Effector CD8-positive, alpha-beta T cell (primary cell): ENCODE results near the gene DHX8.

Experiments
- DNase-seq: peaks from one replicate; lab custom pipeline; 2025; lab: John Stamatoyannopoulos, UW

DHX8 gene

DNA sequence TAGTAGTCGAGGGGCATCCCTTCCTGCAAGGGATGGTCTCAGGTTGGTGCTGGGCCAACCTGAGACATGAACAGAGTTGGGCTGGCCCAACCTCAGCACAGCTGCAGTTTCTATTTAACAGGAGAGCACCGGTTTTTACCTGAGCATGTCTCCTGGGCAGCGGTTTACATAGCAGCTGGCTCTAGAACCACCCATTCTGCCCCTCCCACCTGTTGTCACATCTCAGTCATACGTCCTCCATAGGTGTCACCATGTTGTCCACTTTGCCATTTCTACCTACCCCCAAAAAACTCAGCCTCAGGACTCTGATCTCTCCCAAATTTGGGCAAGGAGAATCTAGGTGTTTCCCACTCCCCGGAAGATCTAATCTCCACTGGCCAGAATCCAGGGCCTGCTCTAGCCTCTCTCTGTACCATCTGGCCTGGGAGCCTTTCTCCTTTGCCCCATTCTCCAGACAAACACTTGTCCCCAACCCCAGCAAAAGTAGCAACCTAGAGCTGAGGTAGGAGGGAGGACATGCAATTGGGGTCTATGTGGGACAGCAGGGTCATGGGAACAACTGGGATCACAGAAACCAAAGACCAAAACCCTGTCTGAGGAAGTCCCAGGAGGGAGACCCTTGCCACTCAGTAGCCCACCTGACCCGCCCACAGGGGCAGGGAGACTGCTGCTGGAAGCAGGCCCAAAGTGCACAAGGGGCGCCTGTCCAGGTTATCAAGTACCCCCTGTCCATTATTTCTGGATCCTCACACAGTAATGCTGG lies 43.3 kb downstream of the DHX8 start:
- DNase-seq: no peak

DNA sequence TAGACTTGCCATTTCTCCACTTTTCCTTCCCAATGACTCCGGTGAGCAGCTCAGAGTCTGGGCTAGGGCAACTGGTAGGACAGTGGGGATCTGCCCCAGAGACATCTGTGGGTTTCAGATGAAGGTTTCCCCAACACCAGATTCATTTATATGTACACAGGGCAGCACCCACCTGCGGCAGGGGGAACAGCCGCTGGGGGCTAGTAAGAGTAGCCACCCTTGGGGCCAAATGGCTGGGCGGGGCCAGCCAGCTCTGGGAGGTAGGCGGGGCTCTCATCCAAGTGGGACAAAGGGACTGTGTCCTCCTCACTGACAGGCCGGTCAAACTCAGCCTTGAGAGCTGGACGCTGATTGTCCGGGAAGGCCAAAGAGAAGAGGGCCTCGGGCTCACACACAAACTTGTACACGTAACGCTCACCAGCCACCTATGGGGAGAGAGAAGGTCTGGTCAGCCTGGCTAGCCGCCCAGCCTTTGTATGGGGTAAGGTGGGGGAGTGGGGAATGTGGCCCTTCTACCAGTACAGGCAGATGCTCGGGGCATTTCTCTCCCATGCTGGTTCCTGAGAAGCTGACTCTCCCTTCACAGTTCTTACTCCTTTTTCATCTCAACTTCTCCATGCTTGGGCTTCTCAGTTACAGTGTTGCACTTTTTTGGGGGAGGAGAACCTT lies 44.7 kb downstream of the DHX8 start:
- no peak for DNase-seq

DNA sequence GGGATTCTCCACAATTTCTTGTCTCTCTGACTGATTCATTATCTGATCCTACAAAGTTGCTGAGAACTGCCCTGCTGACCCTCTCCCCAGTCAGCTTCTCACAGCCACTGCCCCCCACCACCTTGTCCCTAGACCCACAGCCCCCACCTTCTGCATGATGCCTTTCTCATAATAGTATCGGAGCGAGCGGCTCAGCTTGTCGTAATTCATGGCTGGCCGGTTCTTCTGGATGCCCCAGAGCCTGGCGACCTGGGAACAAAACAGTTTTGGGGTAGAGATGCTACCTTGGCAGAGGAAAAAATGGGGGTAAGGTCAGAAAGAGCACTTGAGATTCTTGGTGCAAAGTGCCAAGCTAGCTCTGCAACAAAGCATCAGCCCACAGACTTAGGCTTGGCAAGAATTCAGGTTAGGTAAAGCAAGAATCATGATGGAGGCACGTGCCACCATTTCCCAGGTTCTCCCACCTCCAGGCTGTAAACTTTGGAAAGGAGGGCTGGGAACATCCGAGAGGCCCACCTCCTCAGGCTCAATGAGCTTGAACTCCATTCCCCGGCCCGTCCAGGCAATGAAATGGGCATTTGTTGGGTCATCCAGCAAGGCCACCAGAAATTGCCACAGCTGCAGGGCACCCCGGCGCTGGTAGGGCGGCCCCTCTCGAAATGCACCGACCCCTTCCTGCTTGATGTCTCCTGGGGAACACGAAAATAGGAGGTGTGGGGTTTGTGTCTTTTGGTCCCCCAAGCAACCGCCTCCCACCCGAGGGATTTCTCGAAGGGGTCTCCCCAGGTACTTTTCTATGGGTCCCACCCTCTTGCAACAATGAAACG lies 45.4 kb downstream of the DHX8 start:
- DNase-seq: no peak

DNA sequence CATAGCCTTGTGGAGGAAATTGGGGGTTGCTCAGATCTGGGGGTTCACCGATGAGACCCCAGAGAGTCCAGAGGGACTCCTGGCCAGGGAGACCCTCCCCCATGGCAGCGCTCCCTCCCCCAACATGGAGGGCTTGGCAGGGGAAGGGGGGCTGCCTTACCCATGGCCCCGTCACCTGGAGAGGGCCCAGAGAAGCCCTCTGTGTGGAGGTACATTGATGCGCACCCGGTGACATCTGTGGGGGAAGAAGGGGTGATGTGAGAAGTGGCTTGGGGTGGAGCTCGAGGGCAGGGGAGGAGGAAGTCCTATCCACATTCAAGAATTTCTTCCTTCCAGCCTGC lies 46.1 kb downstream of the DHX8 start:
- DNase-seq: no peak

DNA sequence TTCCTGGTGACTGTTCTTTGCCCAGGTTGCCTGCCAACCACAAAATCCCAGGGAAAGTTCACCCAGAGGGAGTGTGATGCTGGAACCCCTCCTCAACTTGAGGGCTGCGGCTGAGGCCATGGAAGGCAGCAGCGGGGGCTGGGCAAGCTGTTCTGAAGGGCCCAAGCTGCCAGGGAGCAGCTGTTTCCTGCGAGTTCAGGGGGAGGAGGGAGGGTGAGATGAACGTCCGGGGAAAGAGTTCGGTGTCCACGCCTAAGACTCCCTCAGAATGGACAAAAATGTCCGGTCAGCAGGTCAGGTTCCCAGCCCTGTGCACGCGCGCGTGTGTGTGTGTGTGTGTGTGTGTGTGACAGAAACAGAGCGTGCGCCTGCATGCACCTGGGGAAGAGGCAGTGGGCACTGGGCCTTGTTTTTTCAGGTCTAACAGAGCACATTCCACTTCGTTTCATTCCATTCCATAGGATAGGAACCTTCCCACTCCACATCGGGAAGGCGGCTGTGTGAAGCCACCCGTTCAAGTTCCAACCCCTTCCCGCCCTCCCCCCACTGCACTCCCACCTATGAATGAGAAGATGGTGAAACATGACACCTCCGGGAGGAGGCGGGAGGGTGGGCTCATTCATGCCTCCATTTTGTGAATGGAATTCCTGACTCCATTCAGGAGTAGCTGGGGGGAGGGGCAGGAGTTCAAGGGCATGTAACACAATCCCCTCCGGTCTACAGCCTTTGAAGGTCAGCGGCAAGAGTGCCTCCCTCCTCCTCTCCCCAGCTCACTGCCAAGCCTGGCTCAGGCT lies 46.7 kb downstream of the DHX8 start:
- DNase-seq: no peak

DNA sequence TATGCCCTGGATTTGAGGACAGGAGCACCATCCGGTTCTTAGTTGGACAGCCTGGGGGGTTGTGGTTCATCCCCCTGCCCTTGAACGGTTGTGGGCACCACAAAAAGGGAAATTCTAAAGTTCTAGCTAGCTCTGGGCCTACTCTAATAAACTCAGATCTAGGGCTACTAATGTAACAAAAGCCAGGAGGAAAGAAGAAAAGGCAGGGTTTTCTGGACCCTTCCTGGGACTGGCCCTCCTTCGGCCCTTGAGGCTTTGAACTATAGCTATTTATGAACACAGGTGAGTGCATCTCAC lies 47.3 kb downstream of the DHX8 start:
- DNase-seq: no peak

DNA sequence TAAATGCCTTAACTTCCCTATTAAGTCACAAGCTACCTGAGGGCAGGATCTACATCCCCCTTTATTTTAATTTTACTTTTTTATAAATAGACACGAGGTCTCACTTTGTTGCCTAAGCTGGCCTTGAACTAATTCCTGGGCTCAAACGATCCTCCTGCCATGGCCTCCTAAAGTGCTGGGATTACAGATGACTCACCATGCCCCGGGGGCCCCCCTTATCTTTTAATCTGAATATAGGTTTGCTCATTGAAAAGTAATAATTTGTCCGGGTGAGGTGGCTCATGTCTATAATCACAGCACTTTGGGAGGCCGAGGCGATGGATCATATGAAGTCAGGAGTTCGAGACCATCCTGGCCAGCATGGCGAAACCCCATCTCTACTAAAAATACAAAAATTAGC lies 48.2 kb downstream of the DHX8 start:
- no peak for DNase-seq

DNA sequence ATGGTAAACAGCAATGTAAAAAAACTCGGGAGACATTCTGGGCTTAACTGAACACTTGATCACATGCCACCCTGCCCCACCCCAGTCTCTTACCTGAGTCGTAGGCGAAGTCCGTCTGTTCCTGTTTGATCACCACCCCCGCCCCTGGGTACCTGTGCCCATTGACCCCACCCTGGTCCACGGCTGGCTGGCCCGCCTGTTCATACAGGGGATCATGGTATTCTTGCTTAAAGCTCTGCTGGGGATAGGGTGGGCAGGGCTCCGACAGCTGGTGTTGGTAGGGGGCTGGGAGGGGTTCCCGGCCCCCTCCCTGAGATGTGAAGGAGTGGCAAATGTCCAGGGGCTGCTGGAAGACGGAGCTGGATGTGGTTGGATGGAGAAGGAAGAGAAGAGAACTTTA lies 48.8 kb downstream of the DHX8 start:
- DNase-seq: no peak

DNA sequence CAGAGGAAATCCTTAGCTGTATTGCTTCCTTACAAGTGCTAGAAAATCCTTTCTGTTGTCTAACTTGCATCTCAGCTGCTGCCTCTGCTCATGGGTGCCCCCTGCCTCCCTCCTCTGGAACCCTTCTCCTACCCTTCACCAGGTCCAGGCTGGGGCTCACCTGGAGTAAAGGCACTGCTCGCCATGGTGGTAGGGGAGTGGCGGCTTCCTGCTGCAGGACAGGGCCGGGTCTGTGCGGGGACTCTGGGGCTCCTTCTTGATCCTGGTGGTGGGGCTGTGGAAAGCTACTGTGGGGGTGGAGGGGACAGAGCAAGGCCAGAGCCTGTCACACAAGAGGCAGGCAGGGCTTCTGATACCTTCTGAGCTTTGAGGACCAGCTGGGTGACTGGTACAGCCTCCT lies 49.9 kb downstream of the DHX8 start:
- DNase-seq: no peak

DNA sequence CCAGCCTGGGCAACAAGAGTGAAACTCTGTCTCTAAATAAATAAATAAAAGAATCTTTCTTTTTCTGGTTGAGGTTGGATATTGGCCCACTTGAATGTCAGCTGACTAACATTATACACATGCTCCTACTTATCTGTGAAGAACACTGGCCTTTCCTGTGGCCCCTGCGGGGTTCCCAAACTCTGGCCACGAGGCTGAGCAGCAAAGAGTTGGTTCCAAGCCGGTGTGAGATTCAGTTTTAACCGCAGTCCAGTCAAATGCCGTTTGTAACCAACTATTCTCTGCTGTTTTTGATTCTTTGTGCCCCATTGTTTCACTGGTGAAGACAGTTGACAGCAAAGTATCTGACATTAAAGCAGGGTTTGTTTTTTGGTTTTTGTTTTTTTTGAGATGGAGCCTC lies 51.1 kb downstream of the DHX8 start:
- no peak for DNase-seq

DNA sequence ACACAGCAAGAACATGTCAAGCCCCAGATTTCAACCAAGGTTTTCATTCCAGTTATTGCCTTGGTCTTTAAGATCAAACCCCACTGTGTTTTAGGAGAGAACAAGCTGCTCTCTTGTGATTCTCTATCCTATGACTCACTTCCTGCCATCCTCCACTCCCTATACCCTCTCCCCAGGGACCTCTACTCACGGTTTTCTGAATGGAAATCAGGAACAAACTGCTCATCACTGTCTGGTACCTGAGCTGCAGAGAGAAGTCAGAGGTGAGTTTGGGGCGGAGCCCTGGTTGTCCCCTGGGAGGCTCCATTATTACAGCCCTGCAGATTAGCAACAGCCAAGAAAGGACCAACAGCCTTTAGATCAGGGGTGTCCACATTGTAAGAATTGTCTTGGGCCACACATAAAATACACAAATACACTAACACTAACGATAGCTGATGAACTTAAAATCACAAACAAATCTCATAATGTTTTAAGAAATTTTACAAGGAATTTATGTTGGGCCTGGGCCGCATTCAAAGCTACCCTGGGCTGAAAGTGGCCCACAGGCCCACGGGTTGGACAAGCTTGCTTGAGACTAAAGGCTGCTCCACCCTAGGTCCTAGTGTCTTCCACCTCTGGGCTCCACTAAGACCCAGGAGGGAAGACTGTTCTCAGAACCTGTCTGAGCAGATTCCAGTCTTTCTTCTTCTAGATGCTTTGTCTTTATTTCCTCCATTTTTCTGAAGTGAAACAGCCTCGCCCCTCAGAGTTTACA lies 52.6 kb downstream of the DHX8 start:
- DNase-seq: no peak

DNA sequence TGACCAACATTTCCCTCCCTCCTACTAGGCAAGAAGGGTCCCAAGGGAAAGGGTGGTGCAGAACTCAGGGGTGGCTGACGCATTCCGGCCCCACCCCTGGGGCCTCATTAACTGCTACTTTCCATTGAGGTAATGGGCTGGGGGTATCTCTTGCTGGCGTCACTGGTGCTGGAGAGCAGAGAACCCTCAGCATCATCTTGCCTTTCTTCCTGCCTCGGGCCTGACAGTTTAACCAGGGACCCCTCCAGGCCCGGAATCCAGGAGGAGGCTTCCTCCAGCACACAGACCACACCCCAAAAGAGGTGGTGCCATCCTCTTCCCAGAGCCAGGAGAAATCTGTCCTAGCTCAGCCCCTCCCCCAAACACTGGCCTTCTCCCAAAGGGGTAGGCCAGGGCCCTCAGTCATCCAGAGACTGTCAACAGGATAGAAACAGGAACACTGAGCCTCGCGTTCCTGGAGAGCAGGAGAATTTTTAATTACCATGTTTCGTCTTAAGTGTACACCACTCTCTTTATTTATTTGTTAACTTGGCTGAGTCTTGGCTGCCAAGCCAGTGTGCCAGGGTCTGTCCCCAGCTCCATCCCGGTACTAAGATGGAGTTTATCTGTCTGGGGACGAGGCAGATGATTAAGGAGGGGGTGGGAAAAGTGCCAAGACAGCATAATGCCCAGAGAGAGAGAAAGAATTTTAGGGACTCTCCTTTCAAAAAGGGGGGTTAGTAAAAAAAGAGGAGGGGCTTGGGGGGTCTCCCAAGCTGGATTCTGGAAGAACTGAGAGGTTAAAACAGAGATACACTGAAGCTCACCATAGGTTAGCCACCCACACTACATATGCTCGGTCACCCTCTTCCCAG lies 57.3 kb downstream of the DHX8 start:
- DNase-seq: no peak

DNA sequence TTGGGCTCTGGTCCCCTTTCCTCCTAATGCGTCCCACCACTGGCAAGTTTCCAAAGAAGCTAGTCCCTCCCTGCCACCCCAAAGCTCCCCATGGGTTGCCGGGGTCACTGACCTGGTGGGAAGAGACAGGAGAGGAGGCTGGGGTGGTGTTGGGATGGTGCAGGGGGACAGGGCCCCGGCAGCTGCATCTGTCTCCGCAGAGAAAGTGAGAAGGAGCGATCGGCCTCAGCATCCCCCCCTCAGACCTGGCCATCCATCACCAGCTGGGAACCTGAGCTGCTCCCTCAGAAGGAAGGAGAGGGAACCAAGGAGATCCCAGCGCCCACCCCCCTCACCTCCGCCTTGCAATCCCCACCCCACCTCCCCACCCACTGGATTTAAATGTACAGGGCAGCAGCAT lies 59.1 kb downstream of the DHX8 start:
- DNase-seq: no peak

DNA sequence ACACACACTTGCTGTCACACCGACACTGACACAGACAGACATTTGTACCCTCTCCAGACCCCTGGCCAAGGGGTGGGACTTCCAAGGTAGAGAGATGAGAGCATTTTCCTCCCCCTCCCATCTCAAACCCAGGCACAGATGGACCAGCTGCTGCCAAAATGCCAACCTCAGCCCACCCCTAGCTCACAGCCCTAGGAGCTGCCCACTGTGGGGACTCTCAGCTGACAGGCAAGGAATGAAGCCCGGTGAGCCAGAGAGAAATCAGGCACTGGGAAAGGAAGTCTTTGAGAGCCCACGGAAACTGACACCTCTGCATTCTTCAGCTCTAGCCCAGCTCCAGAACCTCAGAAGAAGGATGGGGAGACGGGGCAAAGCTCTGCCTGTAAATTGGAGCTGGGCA lies 59.5 kb downstream of the DHX8 start:
- DNase-seq: no peak

DNA sequence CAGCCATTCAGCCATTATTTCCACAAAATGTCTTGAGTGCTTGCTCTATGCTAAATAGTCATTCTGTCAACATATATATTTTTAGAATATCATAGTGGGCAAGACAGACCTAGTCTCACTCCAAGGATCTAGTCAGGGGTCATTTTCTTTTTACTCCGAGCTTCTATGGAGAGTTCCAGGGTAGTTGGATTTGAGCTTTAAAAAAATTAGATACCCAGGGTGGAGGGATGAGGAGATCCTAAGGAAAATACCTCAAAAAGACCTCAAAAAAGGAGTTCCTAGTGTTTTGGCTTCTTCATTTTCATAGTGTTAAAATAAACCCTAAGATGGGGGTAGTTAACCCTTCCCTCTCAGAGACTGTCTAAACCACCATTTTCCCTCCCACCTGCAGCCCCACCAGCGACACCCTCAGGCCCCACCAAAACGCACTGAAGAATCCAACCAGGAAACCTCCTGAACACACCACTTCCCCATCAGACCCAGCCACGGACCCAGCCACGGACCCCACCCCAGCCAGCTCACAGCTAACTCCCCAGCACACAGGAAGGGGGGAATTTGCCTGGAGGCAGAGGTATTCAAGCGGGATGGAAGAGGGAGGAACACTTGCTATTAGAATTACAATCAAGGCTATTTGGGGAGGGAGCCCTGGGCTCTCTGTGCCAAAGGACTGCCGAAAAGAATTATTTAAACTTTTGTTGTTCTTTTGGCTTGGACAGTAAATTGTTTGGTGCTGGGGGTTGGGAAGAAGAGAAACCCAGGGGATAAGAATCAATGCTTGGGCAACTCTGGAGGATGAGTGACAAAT lies 60.2 kb downstream of the DHX8 start:
- no peak for DNase-seq

DNA sequence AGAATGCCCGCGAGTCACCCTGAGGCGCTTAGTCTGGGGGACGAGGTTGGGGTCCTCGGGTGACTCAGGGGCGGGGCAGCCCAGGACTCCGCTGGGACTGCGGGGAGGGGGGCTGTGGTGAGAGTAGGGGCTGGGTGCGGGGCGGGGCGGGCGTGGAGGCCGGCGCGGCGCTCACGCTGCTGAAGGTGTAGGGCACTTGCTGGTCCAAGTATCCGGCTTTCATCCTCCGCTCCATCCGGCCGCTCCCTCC lies 61.5 kb downstream of the DHX8 start:
- DNase-seq: no peak

DNA sequence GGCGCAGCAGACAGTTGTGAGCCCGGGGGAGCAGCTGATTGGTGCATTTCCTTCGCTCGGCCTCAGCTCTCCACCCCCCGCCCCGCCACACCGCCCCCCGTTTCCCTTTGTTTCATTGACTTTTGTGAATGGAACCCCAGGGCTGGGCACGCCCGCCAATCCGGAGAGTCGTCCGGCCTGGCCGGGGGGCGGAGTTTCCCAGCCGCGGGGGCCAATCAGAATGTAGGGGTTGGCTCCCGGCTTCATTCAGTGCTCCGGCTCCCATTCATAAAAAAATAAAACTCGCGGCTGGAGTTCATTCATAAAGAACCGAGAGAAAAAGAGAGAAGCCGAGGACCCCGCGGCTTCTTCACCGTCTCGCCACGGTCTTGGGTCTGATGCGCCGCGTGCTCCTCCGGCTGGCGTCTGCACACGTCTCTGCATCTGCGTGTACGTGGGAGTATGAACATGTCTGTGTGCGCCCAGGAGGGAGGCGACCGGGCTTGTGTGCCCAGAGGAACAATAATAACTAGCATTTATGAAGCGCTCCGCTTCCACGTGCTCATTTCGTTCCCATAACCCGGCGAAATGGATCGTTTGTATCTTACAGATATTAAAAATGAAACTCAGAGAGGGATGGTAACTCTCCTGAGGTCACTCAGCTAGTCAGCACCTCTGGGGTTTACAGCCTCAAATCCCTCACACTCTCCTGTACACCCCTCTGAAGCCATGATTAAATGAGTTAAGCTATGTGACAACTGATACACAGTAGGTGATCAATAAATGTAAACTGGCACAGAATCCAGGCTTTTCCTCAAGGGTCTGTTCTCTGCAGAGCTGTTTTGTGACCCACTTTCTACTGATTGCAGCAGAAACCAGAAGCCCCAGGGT lies 62.8 kb downstream of the DHX8 start, which contains the start of gene ETV4:
Gene ETV4 (minus strand): TSS at position 22 of the 870 bp plus-strand sequence. CDS start 723 bp downstream, outside the sequence.
- DNase-seq: peak; percentile 81

DNA sequence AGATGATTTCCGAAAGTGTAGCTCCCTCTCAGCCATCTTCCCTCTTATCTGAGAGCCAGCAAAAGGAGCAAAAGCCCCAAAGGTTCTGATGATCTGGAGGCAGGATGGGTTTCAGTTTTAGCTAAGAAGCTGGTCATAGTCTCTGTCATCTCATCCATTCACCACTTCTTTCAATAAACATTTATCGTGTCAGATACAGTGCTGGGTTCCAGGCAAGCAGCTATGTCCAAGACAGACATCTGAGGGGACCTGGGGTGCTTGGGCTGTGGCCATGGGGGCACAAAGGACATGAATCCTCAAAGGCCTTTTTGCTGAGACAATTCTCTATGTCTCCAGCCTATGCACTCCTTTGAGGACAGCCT lies 63.4 kb downstream of the DHX8 start:
- DNase-seq: no peak

DNA sequence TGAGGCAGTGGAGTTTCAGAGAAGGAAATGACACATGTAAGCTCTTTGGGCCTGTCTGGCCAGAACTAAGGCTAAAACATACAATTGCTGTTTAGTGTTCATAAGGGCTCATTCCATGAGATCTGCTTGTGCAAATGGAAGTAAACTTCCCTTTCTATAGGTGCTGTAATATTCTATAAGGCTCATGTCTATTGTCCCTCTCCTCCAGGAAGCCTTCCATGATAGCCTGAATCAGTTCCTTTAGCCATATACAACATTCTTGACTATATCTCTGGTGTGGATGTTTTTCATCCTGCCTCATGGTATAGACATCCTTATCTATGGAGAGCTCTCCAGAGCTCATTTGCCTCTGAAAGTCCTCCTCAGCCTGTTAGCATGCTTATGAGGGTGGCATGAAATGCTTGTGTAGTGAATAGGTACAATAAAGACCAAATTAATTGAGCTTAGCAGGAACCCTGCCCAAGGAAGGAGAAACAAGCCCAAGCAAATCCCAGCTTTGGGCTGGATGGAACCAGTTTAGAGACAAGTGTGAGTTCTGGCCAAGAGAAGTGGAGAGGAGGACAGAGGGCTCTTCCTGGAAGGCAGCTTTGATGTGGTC lies 64.0 kb downstream of the DHX8 start:
- DNase-seq: no peak
